ENCODE measurements around the gene LHX2. TPM values are rescaled to one million over a fixed set of nuclear protein-coding genes. Genes with fewer than 3 reads are reported as not detected.

Gene LHX2
- total and polyA plus RNA-seq, 4 donors, result 0.10 to 2.0 (median 1.1) TPM

DNA sequence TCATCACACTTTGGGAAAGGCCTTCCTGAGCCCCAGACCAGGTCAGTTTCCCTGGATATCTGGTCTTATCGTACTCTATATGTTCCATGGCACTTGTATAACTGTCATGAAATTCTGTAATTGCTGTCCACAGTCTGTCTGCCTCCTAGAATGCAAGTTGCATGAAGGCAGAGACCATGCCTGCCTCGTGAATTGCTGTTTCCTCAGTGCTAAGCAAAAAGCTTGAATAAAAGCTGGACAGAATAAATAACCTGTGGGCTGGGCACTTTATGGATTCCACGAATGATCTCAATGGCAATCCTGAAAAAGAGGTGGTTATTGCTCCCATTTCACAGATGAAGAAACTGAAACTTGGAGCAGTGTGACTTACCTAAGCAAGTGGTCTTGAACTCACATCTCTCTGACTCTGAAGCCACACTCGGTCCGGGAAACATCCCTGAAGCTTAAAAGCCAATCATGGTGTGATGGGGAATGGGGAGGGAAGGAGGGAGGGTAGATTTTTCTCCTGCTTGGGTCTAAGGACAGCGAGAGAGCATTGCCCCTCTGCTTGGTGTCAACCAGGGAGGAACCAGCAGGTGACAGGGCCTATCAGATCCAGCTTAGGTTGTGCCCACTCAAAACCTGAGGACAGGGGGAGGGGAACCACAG is 13.2 kb upstream of the LHX2 start:
- Histone ChIP-seq H3K9me3 (ENCODE audit: control insufficient read depth, insufficient read depth, low read length) (no peaks in the 10 kb centered on the region), H3K27me3 (ENCODE audit: control insufficient read depth, insufficient read depth, low read length) (peaks cover 89% of the 10 kb centered on the region), H3K4me3 (ENCODE audit: low read depth, low read length) (no peak overlapping the region), H3K4me1 (ENCODE audit: control insufficient read depth, insufficient read depth, low read length) (peaks cover 19% of the 10 kb centered on the region), H3K27ac (ENCODE audit: low read depth, low read length) (no peak overlapping the region), H3K36me3 (ENCODE audit: control insufficient read depth, insufficient read depth, low read length) (no peaks in the 10 kb centered on the region)
- DNase-seq (ENCODE audit: low read depth in 4 of 6, low spot score in 6 of 6), result peak in 1 of 6 donors; percentile 10
- 26% methylated on average over 6 of the region's 6 CpGs for WGBS (ENCODE audit: insufficient coverage)

DNA sequence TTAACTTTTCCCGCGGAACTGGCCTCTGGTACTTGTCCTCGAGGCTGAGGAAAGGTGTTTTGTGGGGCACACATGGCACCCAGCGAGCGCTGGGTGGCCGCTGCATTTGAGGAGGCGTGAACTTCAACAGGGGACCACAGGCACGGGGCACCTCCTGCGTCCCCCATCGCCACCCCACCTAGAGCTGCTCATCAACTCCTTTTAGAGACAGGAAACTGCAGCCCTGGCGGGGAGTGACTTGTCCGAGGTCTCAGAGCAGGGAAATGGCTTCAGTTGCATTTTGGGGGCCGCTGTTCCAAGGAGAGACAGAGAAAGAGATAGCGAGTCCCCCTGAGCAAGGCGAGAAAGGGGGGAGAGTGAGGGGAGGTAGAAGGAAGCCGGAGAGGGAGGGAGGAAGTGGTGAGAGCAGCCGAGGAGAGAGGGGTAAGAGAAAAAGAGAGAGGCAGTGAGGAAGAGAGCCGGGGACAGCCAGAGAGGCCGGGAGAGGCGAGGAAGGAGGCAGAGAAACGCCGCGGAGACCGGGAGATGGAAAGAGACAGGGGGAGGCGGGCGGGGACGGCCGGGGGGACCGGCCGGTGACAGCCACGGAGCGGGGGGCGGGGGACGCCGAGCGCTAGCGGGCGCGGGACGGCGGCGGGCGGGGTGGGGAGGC is 12.5 kb upstream of the LHX2 start:
- peak in 2 of 6 donors; percentile 25 to 68 for DNase-seq (ENCODE audit: low read depth in 4 of 6, low spot score in 6 of 6)
- Histone ChIP-seq H3K27me3 (ENCODE audit: control insufficient read depth, insufficient read depth, low read length) (peaks cover 90% of the 10 kb centered on the region), H3K27ac (ENCODE audit: low read depth, low read length) (no peak overlapping the region), H3K36me3 (ENCODE audit: control insufficient read depth, insufficient read depth, low read length) (no peaks in the 10 kb centered on the region), H3K4me3 (ENCODE audit: low read depth, low read length) (peak overlapping the region; percentile 29), H3K9me3 (ENCODE audit: control insufficient read depth, insufficient read depth, low read length) (no peaks in the 10 kb centered on the region), H3K4me1 (ENCODE audit: control insufficient read depth, insufficient read depth, low read length) (peaks cover 19% of the 10 kb centered on the region)
- under 1% methylated on average over 34 of the region's 43 CpGs for WGBS (ENCODE audit: insufficient coverage)

DNA sequence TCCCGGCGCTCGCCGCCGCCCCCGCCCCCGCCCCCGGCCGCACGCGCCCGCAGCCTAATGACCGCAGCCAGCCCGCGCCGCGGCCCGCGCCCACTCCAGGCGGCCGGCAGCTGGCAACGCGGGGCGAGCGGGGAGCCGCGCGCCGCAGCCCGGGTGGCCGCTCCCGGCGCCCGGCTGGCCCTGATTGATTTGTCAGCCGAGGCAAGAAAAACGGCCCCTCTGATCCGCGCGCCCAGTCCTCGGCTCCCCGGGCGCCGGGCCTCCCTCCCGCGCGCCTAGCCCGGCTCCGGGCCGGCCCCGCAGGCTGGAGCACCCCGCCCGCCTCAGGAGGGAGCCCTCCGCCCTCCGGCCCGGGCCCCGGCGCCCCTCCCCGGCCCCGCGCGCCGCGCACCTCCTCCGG is 11.9 kb upstream of the LHX2 start:
- Histone ChIP-seq H3K27me3 (ENCODE audit: control insufficient read depth, insufficient read depth, low read length) (peaks cover 90% of the 10 kb centered on the region), H3K4me3 (ENCODE audit: low read depth, low read length) (no peak overlapping the region), H3K27ac (ENCODE audit: low read depth, low read length) (no peak overlapping the region), H3K36me3 (ENCODE audit: control insufficient read depth, insufficient read depth, low read length) (no peaks in the 10 kb centered on the region), H3K4me1 (ENCODE audit: control insufficient read depth, insufficient read depth, low read length) (peaks cover 19% of the 10 kb centered on the region), H3K9me3 (ENCODE audit: control insufficient read depth, insufficient read depth, low read length) (no peaks in the 10 kb centered on the region)
- under 1% methylated on average over 54 of the region's 64 CpGs for WGBS (ENCODE audit: insufficient coverage)
- DNase-seq (ENCODE audit: low read depth in 4 of 6, low spot score in 6 of 6), result peak in 2 of 6 donors; percentile 2 to 47

DNA sequence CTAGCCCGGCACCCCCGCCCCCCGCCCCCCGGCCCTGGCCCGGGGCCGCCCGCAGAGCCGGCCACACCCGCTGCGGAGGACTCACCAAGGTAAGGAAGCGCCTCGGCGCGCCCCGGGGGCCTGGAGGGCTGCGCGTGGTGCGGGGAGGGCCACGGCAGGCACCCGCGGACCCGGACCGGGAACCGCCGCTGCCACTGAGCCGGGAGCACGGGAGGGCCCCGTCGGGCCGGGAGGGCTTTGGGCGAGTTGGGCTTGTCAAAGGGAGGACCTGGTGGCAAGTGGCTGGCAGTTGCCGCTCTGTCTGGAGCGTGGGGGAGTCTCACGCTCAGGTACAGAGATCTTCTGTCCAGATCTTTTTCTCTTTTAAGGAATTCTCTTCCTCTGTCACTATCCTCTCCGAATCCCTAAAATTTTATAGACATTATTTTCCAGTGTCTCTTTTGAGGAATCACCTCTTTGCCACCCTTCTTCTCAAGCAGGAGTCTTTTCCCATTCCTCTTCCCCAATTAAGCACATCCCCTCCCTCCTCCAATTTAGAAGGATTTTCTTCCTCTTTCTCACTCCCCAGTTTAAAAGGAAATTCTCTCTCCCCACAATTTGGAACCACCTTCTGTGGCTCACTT is 11.3 kb upstream of the LHX2 start:
- Histone ChIP-seq H3K36me3 (ENCODE audit: control insufficient read depth, insufficient read depth, low read length) (no peaks in the 10 kb centered on the region), H3K4me1 (ENCODE audit: control insufficient read depth, insufficient read depth, low read length) (peaks cover 19% of the 10 kb centered on the region), H3K27me3 (ENCODE audit: control insufficient read depth, insufficient read depth, low read length) (peaks cover 93% of the 10 kb centered on the region), H3K4me3 (ENCODE audit: low read depth, low read length) (no peak overlapping the region), H3K27ac (ENCODE audit: low read depth, low read length) (no peak overlapping the region), H3K9me3 (ENCODE audit: control insufficient read depth, insufficient read depth, low read length) (no peaks in the 10 kb centered on the region)
- WGBS (ENCODE audit: insufficient coverage), result under 1% methylated on average over 32 of the region's 35 CpGs
- peak in 2 of 6 donors; percentile 11 to 62 for DNase-seq (ENCODE audit: low read depth in 4 of 6, low spot score in 6 of 6)

DNA sequence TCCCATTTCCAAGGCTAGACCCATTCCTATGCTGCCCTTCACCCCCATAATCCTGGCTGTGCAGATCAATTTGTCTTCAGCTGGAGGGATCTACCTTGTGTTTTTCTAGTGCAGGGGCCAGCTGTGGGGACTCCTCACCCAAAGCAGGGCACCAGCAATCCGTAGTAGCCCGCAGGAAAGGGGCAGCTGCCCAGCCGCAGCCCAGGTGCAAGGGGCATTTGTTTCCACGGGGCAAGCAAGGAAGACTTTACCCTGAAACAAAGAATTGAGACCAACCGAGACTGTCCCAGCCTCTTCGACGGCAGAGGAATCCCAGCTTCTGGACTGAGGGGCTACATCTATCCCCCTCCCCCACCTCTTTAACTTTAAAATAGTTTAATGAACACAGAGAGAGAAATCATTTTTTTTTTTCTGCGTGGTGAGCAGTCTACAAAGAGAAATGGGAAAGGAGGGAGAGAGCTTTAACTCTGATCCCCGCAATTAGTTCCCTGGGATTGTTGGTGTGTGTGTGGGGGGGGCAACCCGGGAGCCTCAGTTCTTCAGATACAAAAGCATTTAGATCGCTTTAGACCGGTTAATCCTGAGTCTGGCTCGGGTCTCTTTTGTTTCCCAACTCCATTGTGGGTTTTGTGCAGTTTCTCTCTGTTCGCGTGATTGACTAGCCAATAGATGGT is 10.6 kb upstream of the LHX2 start:
- 1% methylated on average over 9 of the region's 15 CpGs for WGBS (ENCODE audit: insufficient coverage)
- no peak overlapping the region for H3K4me3 ChIP-seq (ENCODE audit: low read depth, low read length)

DNA sequence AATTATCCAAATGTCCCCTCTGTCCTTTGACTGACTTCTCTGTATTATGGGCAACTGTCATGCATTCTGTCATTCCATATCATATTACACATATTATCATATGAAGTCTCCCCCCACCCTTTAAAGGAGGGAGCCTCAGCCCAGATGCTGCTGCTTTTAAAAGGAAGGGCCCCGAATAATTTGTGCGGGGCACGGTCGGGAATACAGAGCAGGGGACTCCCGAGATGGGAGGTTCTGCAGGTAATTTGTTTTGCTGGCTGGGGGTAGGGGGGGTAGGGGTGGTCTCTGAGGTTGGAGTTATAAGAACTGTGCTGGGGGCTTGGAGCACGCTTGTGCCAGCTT is 10.1 kb upstream of the LHX2 start:
- Histone ChIP-seq H3K36me3 (ENCODE audit: control insufficient read depth, insufficient read depth, low read length) (no peaks in the 10 kb centered on the region), H3K27ac (ENCODE audit: low read depth, low read length) (no peak overlapping the region), H3K9me3 (ENCODE audit: control insufficient read depth, insufficient read depth, low read length) (no peaks in the 10 kb centered on the region), H3K4me1 (ENCODE audit: control insufficient read depth, insufficient read depth, low read length) (peaks cover 19% of the 10 kb centered on the region), H3K27me3 (ENCODE audit: control insufficient read depth, insufficient read depth, low read length) (peaks cover 93% of the 10 kb centered on the region), H3K4me3 (ENCODE audit: low read depth, low read length) (no peak overlapping the region)
- WGBS (ENCODE audit: insufficient coverage), result 0% methylated on average over 6 of the region's 6 CpGs
- DNase-seq (ENCODE audit: low read depth in 4 of 6, low spot score in 6 of 6), result no peak

More for the DNA sequence above, 10.6 kb upstream of the LHX2 start:
- Histone ChIP-seq H3K4me1 (ENCODE audit: control insufficient read depth, insufficient read depth, low read length) (peaks cover 19% of the 10 kb centered on the region), H3K36me3 (ENCODE audit: control insufficient read depth, insufficient read depth, low read length) (no peaks in the 10 kb centered on the region), H3K27ac (ENCODE audit: low read depth, low read length) (no peak overlapping the region), H3K27me3 (ENCODE audit: control insufficient read depth, insufficient read depth, low read length) (peaks cover 93% of the 10 kb centered on the region), H3K9me3 (ENCODE audit: control insufficient read depth, insufficient read depth, low read length) (no peaks in the 10 kb centered on the region)
- DNase-seq (ENCODE audit: low read depth in 4 of 6, low spot score in 6 of 6), result peak in 2 of 6 donors; percentile 9 to 70

DNA sequence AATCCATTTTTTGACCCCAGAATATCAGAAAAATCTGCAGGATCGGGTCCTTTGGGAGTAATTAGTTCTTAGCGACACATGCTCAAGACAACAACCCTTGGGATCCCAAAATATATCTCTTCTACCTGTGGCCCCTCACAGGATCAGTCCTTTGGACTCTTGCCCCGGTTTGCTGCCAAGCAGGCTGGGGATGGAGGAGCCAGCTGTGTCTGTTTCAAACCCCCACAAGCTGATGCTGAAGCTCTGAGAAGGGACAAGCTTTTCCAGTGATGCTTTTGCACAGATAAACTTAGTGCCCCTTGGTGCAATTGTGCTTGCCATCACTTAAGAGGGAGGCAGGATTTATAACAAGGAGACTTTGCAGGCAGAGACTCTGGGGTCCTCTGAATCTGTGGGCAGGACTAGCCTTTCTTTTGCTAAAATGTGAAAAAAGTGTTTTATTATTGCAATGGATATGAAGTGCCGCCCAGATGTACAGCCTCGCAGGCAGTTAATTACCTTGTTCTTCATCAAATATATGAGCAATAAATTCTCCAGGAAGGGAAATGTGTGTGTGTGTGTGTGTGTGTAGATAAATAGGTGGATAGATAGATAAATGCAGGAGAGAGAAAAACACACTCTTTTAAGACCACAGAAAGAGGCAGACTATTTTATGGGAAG is 9.6 kb upstream of the LHX2 start:
- Histone ChIP-seq H3K9me3 (ENCODE audit: control insufficient read depth, insufficient read depth, low read length) (no peaks in the 10 kb centered on the region), H3K36me3 (ENCODE audit: control insufficient read depth, insufficient read depth, low read length) (no peaks in the 10 kb centered on the region), H3K4me1 (ENCODE audit: control insufficient read depth, insufficient read depth, low read length) (peaks cover 13% of the 10 kb centered on the region), H3K27me3 (ENCODE audit: control insufficient read depth, insufficient read depth, low read length) (peaks cover 93% of the 10 kb centered on the region), H3K4me3 (ENCODE audit: low read depth, low read length) (no peak overlapping the region), H3K27ac (ENCODE audit: low read depth, low read length) (no peak overlapping the region)
- 20% methylated on average over 2 of the region's 5 CpGs for WGBS (ENCODE audit: insufficient coverage)
- peak in 2 of 6 donors; percentile 7 to 61 for DNase-seq (ENCODE audit: low read depth in 4 of 6, low spot score in 6 of 6)

DNA sequence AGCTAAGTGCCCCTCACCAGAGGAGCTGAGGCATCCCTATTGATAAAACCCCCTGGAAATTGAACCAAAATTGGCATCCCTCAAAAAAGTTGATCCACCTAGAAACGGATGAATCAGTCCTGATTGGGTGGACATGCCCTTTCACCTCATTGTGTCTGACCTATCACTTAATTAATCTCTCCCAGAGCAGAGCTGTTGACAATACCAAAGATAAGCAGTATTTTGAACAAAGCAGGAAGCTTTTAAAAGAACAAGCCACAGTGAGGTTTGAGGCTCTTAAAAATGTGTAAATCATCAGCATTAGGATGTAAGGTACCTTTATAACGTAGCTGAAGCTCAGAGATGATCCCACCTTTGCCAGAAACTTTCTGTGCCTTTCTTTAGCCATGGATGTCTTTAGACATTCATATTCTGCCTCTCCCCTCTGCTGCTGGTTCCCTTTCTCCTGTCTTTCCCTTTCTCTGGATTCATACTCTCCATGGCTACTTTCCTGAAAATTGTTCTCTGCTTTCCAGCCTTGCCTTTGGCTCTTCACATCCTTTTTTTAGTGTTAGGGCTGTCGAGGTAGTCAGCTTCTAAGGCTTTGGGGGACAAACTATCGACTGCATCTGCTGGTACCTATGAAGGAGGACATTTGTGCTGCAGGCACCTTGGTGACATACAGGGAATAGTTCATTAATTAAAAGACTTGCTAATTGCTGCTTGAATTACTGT is 7.8 kb upstream of the LHX2 start:
- 0% methylated on average over 2 of the region's 4 CpGs for WGBS (ENCODE audit: insufficient coverage)
- Histone ChIP-seq H3K27me3 (ENCODE audit: control insufficient read depth, insufficient read depth, low read length) (peaks cover 93% of the 10 kb centered on the region), H3K4me3 (ENCODE audit: low read depth, low read length) (no peak overlapping the region), H3K4me1 (ENCODE audit: control insufficient read depth, insufficient read depth, low read length) (peaks cover 17% of the 10 kb centered on the region), H3K27ac (ENCODE audit: low read depth, low read length) (no peak overlapping the region), H3K9me3 (ENCODE audit: control insufficient read depth, insufficient read depth, low read length) (no peaks in the 10 kb centered on the region), H3K36me3 (ENCODE audit: control insufficient read depth, insufficient read depth, low read length) (no peaks in the 10 kb centered on the region)
- DNase-seq (ENCODE audit: low read depth in 4 of 6, low spot score in 6 of 6), result peak in 2 of 6 donors; percentile 8 to 40

DNA sequence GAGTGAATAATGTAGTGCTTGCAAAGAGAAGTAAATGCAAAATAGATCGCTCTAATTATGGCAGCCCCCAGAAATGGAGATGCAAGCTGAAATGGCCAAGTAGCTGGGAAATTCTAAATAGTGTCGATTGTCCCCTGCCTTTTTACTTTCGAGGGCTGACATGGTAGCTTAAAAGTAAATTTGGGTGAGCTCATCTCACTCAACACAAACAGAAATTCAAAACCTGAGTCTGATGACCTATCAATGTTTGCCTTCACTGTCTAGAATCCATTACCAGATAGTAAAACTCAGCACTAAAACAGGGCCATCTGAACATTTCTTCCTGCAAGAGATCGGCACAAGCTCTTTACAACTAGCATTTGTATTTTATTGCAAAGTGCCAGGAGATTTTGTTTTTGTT is 7.0 kb upstream of the LHX2 start:
- 0% methylated on average over 1 of the region's 4 CpGs for WGBS (ENCODE audit: insufficient coverage)
- peaks cover 95% of the 10 kb centered on the region for H3K27me3 ChIP-seq (ENCODE audit: control insufficient read depth, insufficient read depth, low read length)
- H3K4me1 ChIP-seq (ENCODE audit: control insufficient read depth, insufficient read depth, low read length), result peaks cover 19% of the 10 kb centered on the region
- peak in 1 of 6 donors; percentile 61 for DNase-seq (ENCODE audit: low read depth in 4 of 6, low spot score in 6 of 6)
- H3K4me3 ChIP-seq (ENCODE audit: low read depth, low read length), result no peak overlapping the region
- H3K36me3 ChIP-seq (ENCODE audit: control insufficient read depth, insufficient read depth, low read length), result no peaks in the 10 kb centered on the region
- no peaks in the 10 kb centered on the region for H3K9me3 ChIP-seq (ENCODE audit: control insufficient read depth, insufficient read depth, low read length)
- no peak overlapping the region for H3K27ac ChIP-seq (ENCODE audit: low read depth, low read length)

Data from spinal cord (tissue), 10 donors.